ENCODE results near the gene UHMK1.
"Not testable (repeated sequence)": the region's sequence is repeated elsewhere in the genome, so short reads cannot be mapped to it uniquely, and the experiment has no call there.

Gene UHMK1
- 298 to 410 (median 342) reads per million in 4 experiments for total RNA-seq

- DNase-seq: peak; percentile 85
Observed at GRCh38 chr1:162497723-162498495, at the start of gene UHMK1. UHMK1 (plus strand) TSS chr1:162497818; CDS start chr1:162498001, 183 bp downstream.

DNA sequence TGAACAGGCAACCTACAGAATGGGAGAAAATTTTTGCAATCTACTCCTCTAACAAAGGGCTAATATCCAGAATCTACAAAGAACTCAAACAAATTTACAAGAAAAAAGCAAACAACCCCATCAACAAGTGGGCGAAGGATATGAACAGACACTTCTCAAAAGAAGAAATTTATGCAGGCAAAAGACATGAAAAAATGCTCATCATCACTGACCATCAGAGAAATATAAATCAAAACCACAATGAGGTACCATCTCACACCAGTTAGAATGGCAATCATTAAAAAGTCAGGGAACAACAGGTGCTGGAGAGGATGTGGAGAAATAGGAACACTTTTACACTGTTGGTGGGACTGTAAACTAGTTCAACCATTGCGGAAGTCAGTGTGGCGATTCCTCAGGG is 43.3 kb upstream of the UHMK1 start:
- not testable (repeated sequence) for DNase-seq

GRCh38 chr1:162456323-162456722 is 41.3 kb upstream of the UHMK1 start:
- no peak for DNase-seq

DNA sequence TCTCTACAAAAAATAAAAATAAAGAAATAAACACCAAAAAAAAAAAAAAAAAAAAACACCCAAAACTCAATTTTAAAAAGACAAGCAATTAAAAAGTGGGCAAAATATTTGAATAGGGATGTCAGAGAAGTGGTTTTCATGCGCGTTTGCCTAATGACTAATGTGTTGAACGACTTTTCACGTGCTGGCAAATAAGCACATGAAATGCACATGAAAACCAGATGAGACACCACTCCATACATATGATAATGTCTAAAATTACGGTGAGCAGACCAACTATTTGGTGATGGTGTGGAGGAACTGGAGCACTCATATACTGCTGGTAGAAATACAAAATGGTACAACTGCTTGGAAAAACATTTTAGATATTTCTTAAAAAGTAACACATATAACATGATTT is 39.4 kb upstream of the UHMK1 start:
- DNase-seq: no peak

DNA sequence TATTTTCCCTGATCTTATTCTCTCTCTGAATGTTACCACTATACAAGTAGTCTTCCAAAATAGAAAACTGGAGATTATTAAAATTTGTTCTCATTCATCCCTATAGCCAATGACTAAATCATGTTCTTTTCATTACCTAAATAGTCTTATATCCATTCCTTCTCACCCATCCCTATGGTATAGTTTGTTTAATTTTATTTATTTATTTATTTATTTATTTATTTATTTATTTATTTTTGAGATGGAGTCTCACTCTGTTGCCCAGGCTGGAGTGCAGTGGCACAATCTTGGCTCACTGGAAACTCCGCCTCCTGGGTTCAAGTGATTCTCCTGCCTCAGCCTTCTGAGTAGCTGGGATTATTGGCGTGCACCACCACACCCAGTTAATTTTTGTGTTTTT is 35.2 kb upstream of the UHMK1 start:
- DNase-seq: not testable (repeated sequence)

DNA sequence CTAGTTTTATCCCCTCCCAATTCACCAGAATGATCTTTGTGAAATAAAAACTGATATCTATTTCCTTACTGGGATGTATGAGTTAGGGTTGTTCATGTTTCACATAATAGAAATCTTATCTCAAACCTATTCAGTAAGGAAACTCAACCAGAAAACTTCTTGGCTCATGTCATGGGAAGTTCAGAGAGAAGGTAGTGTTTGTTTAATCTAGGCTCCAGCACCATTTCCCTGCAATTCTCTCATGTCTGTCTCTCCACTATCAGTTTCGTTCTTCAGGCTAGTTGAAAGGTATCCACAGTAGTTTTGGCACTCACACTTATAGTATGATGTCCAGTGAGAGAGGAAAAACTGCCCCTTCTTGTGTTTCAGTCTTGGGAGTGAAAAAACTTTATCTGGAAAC is 34.6 kb upstream of the UHMK1 start:
- no peak for DNase-seq

GRCh38 chr1:162466797-162467196 is 30.8 kb upstream of the UHMK1 start:
- DNase-seq: no peak

DNA sequence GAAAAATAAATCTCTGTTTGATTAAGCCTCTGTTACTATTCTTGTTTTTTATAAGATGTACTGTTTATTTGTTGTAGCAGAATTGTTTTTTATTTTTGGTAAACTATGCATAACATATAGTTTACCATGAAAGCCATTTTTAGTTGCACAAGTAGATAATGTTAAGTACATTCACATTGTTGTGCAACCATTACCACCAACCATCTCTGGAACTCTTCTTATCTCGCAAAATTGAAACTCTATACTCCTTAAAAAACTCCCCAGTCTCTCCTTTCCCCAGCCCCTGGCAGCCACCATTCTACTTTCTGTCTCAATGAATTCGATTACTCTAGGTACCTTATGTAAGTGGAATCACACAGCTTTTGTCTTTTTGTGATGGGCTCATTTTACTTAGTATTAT is 27.4 kb upstream of the UHMK1 start:
- DNase-seq: no peak

DNA sequence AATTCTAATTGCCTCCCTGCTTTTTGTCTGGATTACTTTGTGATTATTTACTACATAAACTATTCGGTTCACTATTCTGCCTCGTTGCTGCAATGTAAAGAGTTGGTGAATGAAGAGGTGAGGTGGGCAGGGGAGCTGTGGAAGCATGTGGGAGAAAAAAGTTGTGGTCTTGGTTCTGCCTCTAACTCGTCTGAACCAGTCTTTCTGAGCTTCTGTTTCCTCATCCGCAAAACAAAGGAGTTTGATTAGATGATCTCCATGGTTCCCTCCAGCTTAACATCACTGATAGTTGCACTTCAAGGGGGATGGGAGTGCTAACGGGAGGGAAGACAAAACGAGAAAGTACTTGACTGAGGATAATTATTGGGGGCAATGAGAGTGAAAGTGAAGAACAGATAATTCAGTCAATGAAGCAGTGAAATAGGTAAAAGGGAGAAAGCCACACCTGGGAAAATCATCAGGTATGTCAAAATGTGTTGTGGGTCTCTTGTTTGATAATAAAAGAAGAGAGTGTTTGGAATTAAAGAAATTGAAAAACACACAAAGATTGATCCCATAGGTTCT is 26.2 kb upstream of the UHMK1 start:
- no peak for DNase-seq

- DNase-seq: no peak
Observed at GRCh38 chr1:162475089-162475488, 22.5 kb upstream of the UHMK1 start.

GRCh38 chr1:162475539-162476185 is 22.0 kb upstream of the UHMK1 start:
- no peak for DNase-seq

DNA sequence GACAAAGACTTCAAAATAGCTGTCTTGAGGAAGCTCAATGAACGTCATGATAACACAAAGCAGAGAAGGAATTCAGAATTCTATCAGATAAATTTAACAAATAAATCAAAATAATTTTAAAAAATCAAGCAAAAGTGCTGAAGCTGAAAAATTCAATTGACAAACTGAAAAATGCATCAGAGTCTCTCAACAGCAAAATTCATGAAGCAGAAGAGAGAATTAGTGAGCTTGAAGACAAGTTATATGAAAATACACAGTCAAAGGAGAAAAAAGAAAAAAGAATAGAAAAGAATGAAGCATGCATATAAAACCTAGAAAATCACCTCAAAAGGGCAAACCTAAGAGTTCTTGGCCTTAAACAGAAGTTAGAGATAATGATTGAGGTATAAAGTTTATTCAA is 21.0 kb upstream of the UHMK1 start:
- no peak for DNase-seq

DNA sequence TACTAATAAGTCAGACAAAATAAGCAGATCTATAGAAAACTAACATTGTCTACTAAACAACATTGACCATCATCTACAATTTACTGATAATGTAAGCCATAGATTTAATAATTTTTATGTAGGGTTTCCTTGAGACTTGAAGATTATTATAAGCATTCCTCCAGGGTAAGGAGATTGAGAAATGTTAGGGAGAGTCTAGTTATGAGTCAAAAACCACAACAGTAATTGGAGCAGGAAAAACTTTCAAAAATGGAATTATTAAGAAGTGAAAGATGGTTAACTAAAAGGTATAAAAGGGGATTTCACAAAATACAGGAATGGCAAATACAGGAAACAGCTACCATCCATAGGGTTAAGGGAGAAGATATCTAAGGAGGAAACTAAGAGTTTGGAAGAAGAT is 12.4 kb upstream of the UHMK1 start:
- DNase-seq: no peak

- DNase-seq: no peak
Observed at GRCh38 chr1:162487241-162487640, 10.4 kb upstream of the UHMK1 start.

DNA sequence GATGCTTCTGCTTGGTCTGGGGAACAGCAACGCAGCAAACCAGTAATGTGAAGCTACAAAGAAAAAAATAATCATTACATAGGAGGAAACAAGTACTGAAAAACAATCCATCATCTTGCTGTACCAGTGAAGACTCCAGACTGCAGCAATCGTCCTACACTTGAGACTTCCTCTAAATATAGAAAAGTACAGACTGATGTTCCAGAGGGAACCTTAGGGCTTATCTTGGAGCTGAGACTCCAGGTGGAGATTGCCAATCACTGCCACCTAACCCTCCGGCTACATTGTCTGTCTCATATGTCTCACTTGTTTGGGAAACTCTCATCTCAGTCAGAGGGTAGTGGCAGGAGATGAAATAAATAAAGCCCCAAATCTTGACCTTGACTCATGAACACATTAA is 9.4 kb upstream of the UHMK1 start:
- no peak for DNase-seq

GRCh38 chr1:162495531-162496233 is 1.9 kb upstream of the UHMK1 start:
- DNase-seq: not testable (repeated sequence)

DNA sequence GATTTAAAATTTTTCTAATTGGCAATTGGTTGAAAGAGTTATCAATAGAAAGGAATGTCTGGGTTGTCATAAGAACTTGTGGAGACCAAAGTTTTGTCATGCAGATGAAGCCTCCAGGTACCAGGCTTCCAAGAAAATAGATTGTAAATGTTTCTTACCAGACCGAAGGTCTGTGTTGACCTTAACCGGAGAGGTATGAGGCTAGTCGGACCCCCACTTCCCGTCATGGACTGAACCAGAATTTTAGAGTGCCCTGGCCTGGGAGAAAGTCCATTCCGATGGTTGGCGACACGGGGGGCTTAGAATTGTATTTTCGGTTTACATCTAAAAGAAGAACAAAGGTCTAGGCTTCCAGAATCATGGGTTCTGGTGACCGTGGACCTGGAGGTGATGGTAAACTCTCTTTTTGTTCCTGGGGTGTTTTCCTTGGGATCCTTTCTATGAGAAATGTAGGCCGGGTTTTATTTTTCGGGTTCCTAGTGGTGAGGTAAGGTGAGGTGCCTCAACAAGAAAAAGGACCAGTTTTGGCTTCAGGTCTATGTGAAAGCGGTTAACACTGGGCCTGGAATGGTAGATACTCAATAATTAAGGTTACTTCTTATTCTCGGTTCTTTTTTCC is 405 bp upstream of the UHMK1 start:
- DNase-seq: no peak

- no peak for DNase-seq
Observed at GRCh38 chr1:162498496-162498810, 835 bp downstream of the UHMK1 start.

GRCh38 chr1:162500805-162501204 is 3.2 kb downstream of the UHMK1 start:
- no peak for DNase-seq

GRCh38 chr1:162502077-162502476 is 4.5 kb downstream of the UHMK1 start:
- DNase-seq: no peak

DNA sequence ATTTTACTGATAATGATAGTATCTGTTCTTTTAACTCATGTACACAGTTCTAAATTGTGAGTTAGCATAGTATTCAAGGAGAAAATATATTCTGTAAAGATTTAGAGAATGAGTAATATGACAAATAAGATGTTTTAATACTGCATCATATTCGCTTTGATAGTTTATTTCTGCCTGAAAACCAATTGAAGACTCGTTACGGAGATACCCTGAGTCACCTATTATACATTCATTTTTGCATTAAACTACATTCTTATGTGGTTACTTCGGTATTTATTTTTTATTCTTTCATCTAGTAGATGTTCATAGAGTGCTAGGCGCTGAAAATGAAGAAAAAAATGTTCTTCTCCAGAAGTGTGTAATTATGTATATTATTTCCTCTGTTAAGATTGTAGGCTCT is 5.3 kb downstream of the UHMK1 start:
- DNase-seq: no peak

- no peak for DNase-seq
Observed at GRCh38 chr1:162527314-162527713, 29.7 kb downstream of the UHMK1 start.

GRCh38 chr1:162530307-162530987 is 32.8 kb downstream of the UHMK1 start:
- DNase-seq: no peak
